HepG2 (cell line): ENCODE measurements around the gene HDGF. TPM values are rescaled to one million over a fixed set of nuclear protein-coding genes. Genes with fewer than 3 reads are reported as not detected.

Experiments used
- ATAC-seq: fragments of 200-7000 bp; cut with Tn5 transposase; 3 replicates; pipeline ENCODE4 v1.9.1; 2020; ENCODE audit warnings: mild to moderate bottlenecking, moderate library complexity
- BruUV-seq: library from RNA; stranded (reverse); fragments of 400-500 nt; replicated peaks from 2 replicates; lab custom pipeline; 2021; lab: Mats Ljungman, UMichigan
- CTCF ChIA-PET: fragments of 300-600 bp; formaldehyde crosslinking; extraction: SDS; loops from one replicate; lab custom pipeline; 2021; ENCODE audit warnings: low total read pairs, inconsistent platforms, low intra/inter-chr PET ratio; lab: Yijun Ruan, JAX
- POLR2A ChIA-PET: fragments of 350-600 bp; sonication (Branson Sonifier 250); formaldehyde crosslinking; loops from one replicate; lab custom pipeline; 2020; ENCODE audit warnings: antibody characterized with exemption, inconsistent platforms; lab: Yijun Ruan, JAX
- DNase-seq: peaks from one replicate; pipeline ENCODE4 v3.0.0-alpha.2; 2015; ENCODE audit warnings: low spot score
- FAIRE-seq: peaks from 3 replicates; lab custom pipeline; 2011; peaks lifted over from hg19 to GRCh38; lab: Jason Lieb, UNC
- H2AFZ ChIP-seq: one replicate; pipeline ENCODE4 v1.6.1; 2011; ENCODE audit warnings: low read length, inconsistent platforms
- H3K27ac ChIP-seq: fragments of 300-600 bp; 3 replicates; pipeline ENCODE4 v1.8.0; 2011; ENCODE audit warnings: mixed run types, mild to moderate bottlenecking, mixed read lengths, low read length, inconsistent platforms; ENCODE audit not compliant: insufficient read depth; ENCODE audit errors: extremely low read length
- H3K27me3 ChIP-seq, 2 experiments: fragments of 200-600 bp in 1 of 2; 2 replicates in 1 of 2; 3 replicates in 1 of 2; pipeline versions ENCODE4 v1.6.0 to v1.8.0; 2011; ENCODE audit warnings: low read length in 2 of 2, mild to moderate bottlenecking in 2 of 2, moderate library complexity in 2 of 2, inconsistent platforms in 1 of 2; ENCODE audit not compliant: insufficient read depth in 2 of 2, control insufficient read depth in 1 of 2
- H3K36me3 ChIP-seq, 2 experiments: fragments of 200-600 bp in 1 of 2; replicated peaks in 1 of 2; 2 replicates in 1 of 2; 3 replicates in 1 of 2; pipeline versions ENCODE4 v1.5.1 to v1.8.0; 2011; ENCODE audit warnings: low read length in 2 of 2, inconsistent platforms in 1 of 2; ENCODE audit not compliant: insufficient read depth in 2 of 2, control insufficient read depth in 1 of 2
- H3K4me1 ChIP-seq: 2 replicates; pipeline ENCODE4 v1.5.1; 2012; ENCODE audit warnings: low read length, inconsistent platforms; ENCODE audit not compliant: insufficient read depth
- H3K4me2 ChIP-seq: 2 replicates; pipeline ENCODE4 v1.6.0; 2011; ENCODE audit warnings: low read depth, low read length, inconsistent platforms
- H3K4me3 ChIP-seq, 3 experiments: fragments of 200-600 bp in 1 of 3; sonication (generic), shearing (Covaris generic) in 1 of 3; replicated peaks in 1 of 3; 2 replicates each; pipeline ENCODE4 v1.5.1; 2011 to 2016; ENCODE audit warnings: low read length in 3 of 3, inconsistent platforms in 2 of 3, low read depth in 2 of 3, mild to moderate bottlenecking in 2 of 3, control low read depth in 1 of 3, mixed read lengths in 1 of 3; ENCODE audit not compliant: insufficient read depth in 1 of 3
- H3K79me2 ChIP-seq: one replicate; pipeline ENCODE4 v1.6.1; 2011; ENCODE audit warnings: low read length, inconsistent platforms; ENCODE audit not compliant: insufficient read depth
- H3K9ac ChIP-seq: 2 replicates; pipeline ENCODE4 v1.6.0; 2011; ENCODE audit warnings: mild to moderate bottlenecking, low read depth, low read length, inconsistent platforms; ENCODE audit not compliant: insufficient read depth
- H3K9me3 ChIP-seq: 2 replicates; pipeline ENCODE4 v1.5.1; 2012; ENCODE audit warnings: mild to moderate bottlenecking, low read length
- H4K20me1 ChIP-seq: 2 replicates; pipeline ENCODE4 v1.6.0; 2011; ENCODE audit warnings: inconsistent platforms, mild to moderate bottlenecking, low read length, moderate library complexity; ENCODE audit not compliant: insufficient read depth
- ASH2L ChIP-seq: fragments of 300-600, 200-600 bp; sonication (generic); IDR thresholded peaks from 2 replicates; pipeline ENCODE4 v1.7.0; 2017; ENCODE audit warnings: low read depth, mild to moderate bottlenecking, moderate library complexity, mixed read lengths, low read length; ENCODE audit not compliant: insufficient read length
- FOXK2 ChIP-seq: fragments of 450-650 bp; IDR thresholded peaks from 2 replicates; pipeline ENCODE4 v1.6.1; 2016
- JUND ChIP-seq: sonication (generic); formaldehyde crosslinking; IDR thresholded peaks from 2 replicates; pipeline ENCODE4 v1.8.0; 2022; ENCODE audit warnings: mild to moderate bottlenecking, missing genetic modification reagents
- POLR2AphosphoS2 ChIP-seq: IDR thresholded peaks from 2 replicates; pipeline ENCODE4 v1.6.1; 2011; ENCODE audit warnings: low read depth, low read length, improper control_type of control experiment
- SALL1 ChIP-seq: sonication (generic); formaldehyde crosslinking; IDR thresholded peaks from 2 replicates; pipeline ENCODE4 v1.8.0; 2022; ENCODE audit warnings: mild to moderate bottlenecking, missing genetic modification reagents
- ZNF547 ChIP-seq: sonication (generic); formaldehyde crosslinking; IDR thresholded peaks from 2 replicates; pipeline ENCODE4 v1.5.1; 2020; ENCODE audit warnings: mild to moderate bottlenecking, missing genetic modification reagents
- ZNF891 ChIP-seq: sonication (generic); formaldehyde crosslinking; IDR thresholded peaks from 2 replicates; pipeline ENCODE4 v1.5.0; 2020; ENCODE audit warnings: mild to moderate bottlenecking, missing genetic modification reagents
- WGBS: methylation state at CpG from one replicate; pipeline ENCODE4 v1.1.6; 2017; ENCODE audit warnings: low lambda C conversion rate; 5-methylcytosine and 5-hydroxymethylcytosine counted together
- in situ Hi-C: cut with HindIII; loops from 2 replicates; pipeline ENCODE4 v1.10.0; 2017; ENCODE audit warnings: low pct_unique_long_range_greater_than_20kb; ENCODE audit not compliant: extremely low pct_ligation_motif_present
- intact Hi-C: fragments of 100-400 bp; cut with micrococcal nuclease; formaldehyde crosslinking; loops from one replicate; pipeline ENCODE4 v1.10.0; 2022; ENCODE audit not compliant: unreplicated experiment
- polyA plus RNA-seq, 8 experiments: library from polyadenylated mRNA; depleted of rRNA in 3 of 8; stranded (reverse) in 7 of 8; unstranded in 1 of 8; fragments of >200 nt; fragmentation: Illumina TruSeq in 4 of 8; extraction: Trizol in 4 of 8; gene quantifications; 2 replicates each; pipeline versions ENCODE4 v1.2.1 to v1.2.3, GENCODE V29; 2011 to 2016; ENCODE audit warnings: low read depth in 4 of 8, missing spikeins in 1 of 8, mixed read lengths in 1 of 8; ENCODE audit not compliant: insufficient read depth in 1 of 8
- total RNA-seq, 5 experiments: library from RNA; depleted of rRNA; stranded (reverse); fragments of >200 nt; fragmentation: Illumina TruSeq; extraction: Trizol; gene quantifications; 2 replicates each; pipeline ENCODE4 v1.2.3, GENCODE V29; 2016; ENCODE audit warnings: low read depth in 1 of 5
- TF ChIP-seq, protein P1 (sequence below): sonication (generic); formaldehyde crosslinking; IDR thresholded peaks from 2 replicates; pipeline ENCODE4 v1.4.0; 2020; ENCODE audit warnings: mild to moderate bottlenecking, missing genetic modification reagents
- TF ChIP-seq, protein P2 (sequence below): sonication (generic); formaldehyde crosslinking; IDR thresholded peaks from 2 replicates; pipeline ENCODE4 v1.5.0; 2020; ENCODE audit warnings: missing genetic modification reagents

HDGF gene
- total and polyA plus RNA-seq, 2 of the 13 experiments (the other 11 are each of a cell fraction or from before 2014, with no cell fraction given), result 156 to 196 TPM

DNA sequence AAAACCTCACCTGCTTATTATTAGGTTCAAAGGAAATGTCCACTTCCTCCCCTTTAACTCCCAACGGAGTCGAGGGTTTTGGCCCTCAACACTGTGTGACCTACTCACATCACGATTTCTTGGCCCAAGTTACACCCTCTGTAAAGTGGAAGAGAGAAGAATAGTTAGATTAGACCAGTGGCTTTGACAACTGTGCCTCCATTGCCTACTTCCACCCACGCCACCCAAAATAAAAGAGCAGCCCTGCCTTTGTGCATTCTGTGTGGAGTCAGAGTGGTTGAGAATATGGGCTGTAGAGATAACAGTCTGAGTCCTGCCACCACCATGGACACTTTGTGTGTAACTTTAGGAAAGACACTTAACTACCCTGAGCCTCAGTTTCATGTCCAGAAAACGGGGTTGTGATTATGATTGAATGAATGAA, 4.1 kb upstream of the HDGF start:
- TF ChIP-seq, protein P1, sequence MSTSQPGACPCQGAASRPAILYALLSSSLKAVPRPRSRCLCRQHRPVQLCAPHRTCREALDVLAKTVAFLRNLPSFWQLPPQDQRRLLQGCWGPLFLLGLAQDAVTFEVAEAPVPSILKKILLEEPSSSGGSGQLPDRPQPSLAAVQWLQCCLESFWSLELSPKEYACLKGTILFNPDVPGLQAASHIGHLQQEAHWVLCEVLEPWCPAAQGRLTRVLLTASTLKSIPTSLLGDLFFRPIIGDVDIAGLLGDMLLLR (CRISPR knock-in tag), result no peak
- TF ChIP-seq ASH2L (no peak), POLR2AphosphoS2 (no peak), FOXK2 (no peak), JUND (CRISPR knock-in tag) (no peak), ZNF547 (CRISPR knock-in tag) (no peak), ZNF891 (CRISPR knock-in tag) (no peak), SALL1 (CRISPR knock-in tag) (no peak)
- TF ChIP-seq, protein P2, sequence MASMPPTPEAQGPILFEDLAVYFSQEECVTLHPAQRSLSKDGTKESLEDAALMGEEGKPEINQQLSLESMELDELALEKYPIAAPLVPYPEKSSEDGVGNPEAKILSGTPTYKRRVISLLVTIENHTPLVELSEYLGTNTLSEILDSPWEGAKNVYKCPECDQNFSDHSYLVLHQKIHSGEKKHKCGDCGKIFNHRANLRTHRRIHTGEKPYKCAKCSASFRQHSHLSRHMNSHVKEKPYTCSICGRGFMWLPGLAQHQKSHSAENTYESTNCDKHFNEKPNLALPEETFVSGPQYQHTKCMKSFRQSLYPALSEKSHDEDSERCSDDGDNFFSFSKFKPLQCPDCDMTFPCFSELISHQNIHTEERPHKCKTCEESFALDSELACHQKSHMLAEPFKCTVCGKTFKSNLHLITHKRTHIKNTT (CRISPR knock-in tag), result no peak
- Histone ChIP-seq H3K27me3 (no peaks in the 10 kb centered on the region; a peak in 1 of 5 replicates), H3K9me3 (no peaks in the 10 kb centered on the region), H3K4me2 (no peak overlapping the region), H3K27ac (no peak overlapping the region), H3K4me1 (peaks cover 12% of the 10 kb centered on the region), H3K79me2 (peaks cover 16% of the 10 kb centered on the region), H3K9ac (no peak overlapping the region), H3K36me3 (no peaks in the 10 kb centered on the region), H2AFZ (no peak overlapping the region), H3K4me3 (no peak overlapping the region), H4K20me1 (no peaks in the 10 kb centered on the region)
- FAIRE-seq (no peak), ATAC-seq (no peak), DNase-seq (no peak)
- WGBS, result 87% methylated on average over 5 of the region's 5 CpGs
- ChIA-PET CTCF (no interaction called here), POLR2A (interaction anchor here (2.1 to 2.6 kb wide), 2 partner anchors 11 to 27 kb away, joined by 8 to 12 read pairs; partner anchors contain the start of genes ISG20L2, METTL25B and PRCC)
- BruUV-seq, result no TSS peak
- in situ Hi-C loops, result no loop called here
- intact Hi-C loops, result no loop called here
